Measurements from ENCODE around the gene INSL4. TPM values are rescaled to one million over a fixed set of nuclear protein-coding genes. Genes with fewer than 3 reads are reported as not detected.

Gene INSL4
- total RNA-seq, 4 donors from 2014 or later, result not detected

- Histone ChIP-seq H3K36me3 (no peaks in the 10 kb centered on the region), H3K27me3 (peaks cover 9% of the 10 kb centered on the region), H3K9me3 (no peaks in the 10 kb centered on the region), H3K4me1 (no peaks in the 10 kb centered on the region), H3K4me3 (no peak overlapping the region), H3K27ac (no peak overlapping the region)
- 70 to 88% methylated on average over 1 to 4 of the region's 10 CpGs for WGBS, 2 donors (ENCODE audit: low coverage in 1 of 2)
- ATAC-seq, result no peak
- TF ChIP-seq EP300 (IDR thresholded peaks at IDR 0.05) (no peak), POLR2AphosphoS5 (IDR thresholded peaks at IDR 0.05) (no peak), CTCF (IDR thresholded peaks at IDR 0.05) (no peak), POLR2A (IDR thresholded peaks at IDR 0.05) (no peak)
Observed at GRCh38 chr9:5188060-5188984, 42.9 kb upstream of the INSL4 start.

GRCh38 chr9:5191985-5192384, 39.2 kb upstream of the INSL4 start:
- no peak overlapping the region for H3K27ac ChIP-seq
- H3K36me3 ChIP-seq, result no peaks in the 10 kb centered on the region
- TF ChIP-seq POLR2A (IDR thresholded peaks at IDR 0.05) (no peak), CTCF (IDR thresholded peaks at IDR 0.05) (no peak), POLR2AphosphoS5 (IDR thresholded peaks at IDR 0.05) (no peak), EP300 (IDR thresholded peaks at IDR 0.05) (no peak)
- H3K9me3 ChIP-seq, result no peaks in the 10 kb centered on the region
- no peak overlapping the region for H3K4me3 ChIP-seq
- no peaks in the 10 kb centered on the region for H3K4me1 ChIP-seq
- H3K27me3 ChIP-seq, result peaks cover 9% of the 10 kb centered on the region
- 74 to 83% methylated on average over 2 to 3 of the region's 3 CpGs for WGBS, 2 donors (ENCODE audit: low coverage in 1 of 2)
- no peak for ATAC-seq

GRCh38 chr9:5193345-5193744, 37.9 kb upstream of the INSL4 start:
- H3K4me1 ChIP-seq, result no peaks in the 10 kb centered on the region
- no peaks in the 10 kb centered on the region for H3K9me3 ChIP-seq
- no peak overlapping the region for H3K4me3 ChIP-seq
- no peak for ATAC-seq
- peaks cover 7% of the 10 kb centered on the region for H3K27me3 ChIP-seq
- TF ChIP-seq CTCF (IDR thresholded peaks at IDR 0.05) (no peak), POLR2A (IDR thresholded peaks at IDR 0.05) (no peak), EP300 (IDR thresholded peaks at IDR 0.05) (no peak), POLR2AphosphoS5 (IDR thresholded peaks at IDR 0.05) (no peak)
- 40 to 60% methylated on average over 2 of the region's 2 CpGs for WGBS, 2 donors (ENCODE audit: low coverage in 1 of 2)
- no peak overlapping the region for H3K27ac ChIP-seq
- H3K36me3 ChIP-seq, result no peaks in the 10 kb centered on the region

GRCh38 chr9:5195463-5195862, 35.8 kb upstream of the INSL4 start:
- TF ChIP-seq CTCF (IDR thresholded peaks at IDR 0.05) (no peak), POLR2A (IDR thresholded peaks at IDR 0.05) (no peak), POLR2AphosphoS5 (IDR thresholded peaks at IDR 0.05) (no peak), EP300 (IDR thresholded peaks at IDR 0.05) (no peak)
- Histone ChIP-seq H3K4me1 (no peaks in the 10 kb centered on the region), H3K27me3 (no peaks in the 10 kb centered on the region), H3K27ac (no peak overlapping the region), H3K36me3 (no peaks in the 10 kb centered on the region), H3K9me3 (no peaks in the 10 kb centered on the region), H3K4me3 (no peak overlapping the region)
- WGBS, 2 donors (ENCODE audit: low coverage in 1 of 2), result 57 to 80% methylated on average over 1 of the region's 1 CpG
- ATAC-seq, result no peak

- no peak for ATAC-seq
- no peaks in the 10 kb centered on the region for H3K27me3 ChIP-seq
- TF ChIP-seq EP300 (IDR thresholded peaks at IDR 0.05) (no peak), POLR2AphosphoS5 (IDR thresholded peaks at IDR 0.05) (no peak), POLR2A (IDR thresholded peaks at IDR 0.05) (no peak)
- H3K4me1 ChIP-seq, result no peaks in the 10 kb centered on the region
- H3K9me3 ChIP-seq, result no peaks in the 10 kb centered on the region
- no peak overlapping the region for H3K27ac ChIP-seq
- H3K4me3 ChIP-seq, result no peak overlapping the region
- H3K36me3 ChIP-seq, result no peaks in the 10 kb centered on the region
Observed at GRCh38 chr9:5205071-5205470, 26.1 kb upstream of the INSL4 start.

Measured in gastroesophageal sphincter (tissue), 4 donors.